Endometrium (tissue), 2 donors: Measurements from ENCODE around the gene ANO4.
"Not testable (repeated sequence)": the region's sequence is repeated elsewhere in the genome, so short reads cannot be mapped to it uniquely, and the experiment has no call there.

Source experiments
- FAIRE-seq: peaks from 2 replicates; lab custom pipeline; 2012; peaks lifted over from hg19 to GRCh38; lab: Jason Lieb, UNC
- donor health status: control.
- donor health status: control.

ANO4 gene

DNA sequence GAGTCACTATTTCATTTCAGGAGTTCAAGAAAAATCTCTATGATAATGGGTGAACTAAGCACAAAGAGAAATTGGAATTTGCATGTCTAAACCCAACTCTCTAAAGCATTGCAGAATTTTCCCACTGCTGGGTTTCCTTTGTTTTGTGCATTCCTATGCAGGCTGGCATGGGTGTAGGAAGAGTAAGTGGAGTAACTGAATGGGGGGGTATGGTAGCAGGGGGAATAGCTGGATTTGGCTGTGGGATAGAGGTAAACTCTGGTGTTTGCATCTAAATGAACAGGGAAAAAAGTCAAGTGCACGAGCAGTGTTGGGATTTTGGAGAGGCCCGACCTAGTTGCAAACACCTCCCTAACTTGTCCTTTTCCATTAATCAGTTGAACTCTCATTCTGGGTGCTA, 159.1 kb downstream of the ANO4 start:
- no peak for FAIRE-seq

DNA sequence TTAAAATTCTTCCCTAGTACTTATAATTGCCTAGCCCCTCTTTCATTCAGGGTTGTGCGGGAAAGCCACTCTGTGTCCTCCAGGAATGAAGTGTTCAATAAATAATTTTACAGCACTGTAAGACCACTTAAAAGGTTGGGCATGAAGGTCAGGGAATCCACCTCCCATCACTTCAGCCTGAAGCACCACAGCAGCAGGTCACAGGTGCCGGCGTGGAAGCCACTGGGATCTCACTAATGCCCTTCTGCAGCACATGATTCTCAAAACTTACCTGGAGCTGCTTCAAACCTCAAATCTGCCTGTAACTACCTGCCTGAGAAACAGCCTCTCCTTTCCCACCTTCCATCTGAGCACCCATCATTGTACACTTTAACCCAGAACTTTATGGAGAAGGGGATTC, 159.5 kb downstream of the ANO4 start:
- FAIRE-seq, result no peak

DNA sequence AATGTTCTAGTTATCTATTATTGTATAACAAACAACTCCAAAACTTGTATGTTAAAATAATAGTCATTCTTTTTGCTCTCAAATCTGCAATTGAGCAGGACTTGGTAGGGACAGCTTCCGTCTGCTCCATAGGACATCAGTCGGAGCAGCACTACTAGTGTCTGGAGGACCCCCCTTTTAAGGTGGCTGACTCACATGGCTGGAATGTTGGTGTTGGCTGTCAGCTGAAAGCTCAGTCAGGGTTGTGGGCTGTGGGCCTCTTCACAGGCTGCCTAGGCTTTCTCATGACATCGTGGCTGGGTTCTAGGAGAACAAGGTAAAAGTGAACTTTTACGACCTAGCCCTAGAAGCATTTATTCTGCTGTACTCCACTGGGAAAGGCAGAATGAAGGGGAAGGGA, 160.6 kb downstream of the ANO4 start:
- no peak for FAIRE-seq

DNA sequence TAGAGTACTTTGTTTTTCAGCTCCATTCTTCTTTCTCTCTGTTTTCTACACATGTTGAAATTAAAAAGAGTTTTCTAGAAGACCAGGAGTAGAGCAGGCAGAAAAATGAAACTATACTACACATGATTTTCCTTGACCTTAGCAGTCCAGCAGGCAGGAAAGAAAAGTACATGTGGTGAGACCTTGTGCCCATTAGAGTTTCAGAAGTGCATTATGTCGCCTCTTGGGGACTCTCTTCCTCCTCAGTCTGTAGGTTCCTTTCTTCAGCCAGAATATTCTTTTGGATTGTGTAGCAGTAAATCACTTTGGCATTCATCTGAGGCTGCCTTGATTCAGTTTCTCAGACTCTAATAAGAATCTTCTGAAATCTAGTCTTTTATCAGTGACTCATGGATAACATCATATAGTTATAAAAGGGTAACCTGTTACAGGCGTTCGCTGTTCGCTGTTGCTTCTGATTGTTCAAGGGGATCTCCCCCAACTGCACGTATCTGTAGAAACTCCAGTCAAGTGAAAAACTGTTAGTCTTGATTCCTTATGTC, 161.8 kb downstream of the ANO4 start:
- FAIRE-seq, result no peak

GRCh38 chr12:100959481-100959880, 164.9 kb downstream of the ANO4 start:
- FAIRE-seq, result no peak

DNA sequence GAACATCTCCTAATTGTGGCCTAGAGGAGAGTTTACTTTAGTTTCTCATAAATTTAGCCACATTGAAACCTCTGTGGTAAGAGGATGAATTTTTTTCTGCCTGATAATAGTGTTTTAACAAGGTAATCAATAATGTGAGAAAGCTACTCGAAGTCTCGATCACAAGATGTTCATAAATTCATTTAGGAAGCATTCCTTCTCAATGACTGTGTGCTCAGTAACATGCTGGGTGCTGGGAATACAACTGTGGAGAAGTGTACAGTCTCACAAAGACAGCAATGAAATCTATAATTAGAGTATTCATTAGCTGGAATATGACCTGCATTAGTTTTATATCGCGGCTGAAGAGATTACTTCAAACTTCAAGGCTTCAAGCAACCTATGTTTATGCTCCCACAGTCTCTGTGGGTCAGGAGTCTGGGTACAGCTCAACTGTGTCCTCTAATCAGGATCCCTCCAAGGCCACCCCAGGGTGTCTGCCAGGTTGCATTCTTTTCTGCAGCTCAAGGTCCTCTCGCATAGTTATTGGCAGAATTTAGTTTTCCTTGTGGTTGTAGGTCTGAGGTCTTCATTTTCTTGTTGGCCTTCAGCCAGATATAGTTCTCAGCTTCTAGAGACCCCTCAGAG, 167.6 kb downstream of the ANO4 start:
- FAIRE-seq, result no peak

GRCh38 chr12:100963381-100963780, 168.8 kb downstream of the ANO4 start:
- no peak for FAIRE-seq

- no peak for FAIRE-seq
Observed at GRCh38 chr12:100964028-100964427, 169.5 kb downstream of the ANO4 start.

DNA sequence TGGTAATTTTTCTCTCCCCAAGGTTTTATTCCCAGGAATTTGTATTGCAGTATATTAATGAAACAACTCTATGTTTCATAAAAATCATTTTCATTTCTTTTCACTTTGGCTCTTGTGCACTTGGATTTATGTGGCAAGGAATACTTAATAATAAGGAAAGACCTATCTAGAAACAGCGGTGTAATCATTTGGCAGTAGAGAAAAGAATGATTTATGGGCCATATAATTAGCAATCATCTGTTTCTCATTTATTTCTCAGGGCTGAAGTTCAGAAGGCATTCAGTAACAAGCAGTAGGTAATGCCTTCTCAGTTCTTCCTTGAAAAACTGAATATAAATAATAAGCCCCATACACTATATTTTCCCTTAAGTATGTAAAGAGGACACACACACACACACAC, 172.6 kb downstream of the ANO4 start:
- peak; percentile 35 for FAIRE-seq

DNA sequence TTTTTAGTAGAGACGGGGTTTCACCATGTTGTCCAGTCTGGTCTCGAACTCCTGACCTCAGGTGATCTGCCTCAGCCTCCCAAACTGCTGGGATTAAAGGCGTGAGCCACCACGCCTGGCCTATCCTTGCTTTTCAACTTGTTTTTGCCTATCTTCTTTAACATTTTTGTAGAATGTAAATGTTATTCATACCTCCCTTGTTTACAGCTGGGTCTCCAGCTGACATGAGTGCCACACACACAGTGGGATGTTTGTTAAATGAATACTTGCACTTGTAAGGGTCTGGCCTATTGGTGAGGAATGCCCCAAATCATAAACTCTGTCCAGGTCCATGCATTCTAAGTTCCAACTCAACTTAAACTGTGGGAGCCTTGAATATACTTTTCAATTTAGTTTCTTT, 176.3 kb downstream of the ANO4 start:
- no peak for FAIRE-seq

GRCh38 chr12:100972121-100972520, 177.5 kb downstream of the ANO4 start:
- no peak for FAIRE-seq

DNA sequence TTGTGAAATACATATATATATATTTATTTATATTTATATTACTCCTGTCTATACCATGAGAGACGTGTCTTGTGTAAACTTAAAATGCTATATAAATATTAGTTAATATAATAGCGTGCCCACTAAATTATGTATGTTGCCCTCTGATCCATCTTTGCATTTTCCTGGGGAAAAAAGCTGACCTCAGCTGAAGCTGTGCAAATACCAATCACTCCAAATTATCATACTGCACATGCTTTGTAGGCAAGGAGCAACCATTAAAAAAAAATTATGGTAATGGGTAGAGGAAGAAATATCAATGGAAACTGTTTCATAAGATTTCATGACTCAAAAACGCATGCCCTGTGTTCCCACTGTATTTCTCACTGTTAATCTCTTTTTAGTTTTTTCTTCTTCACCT, 179.8 kb downstream of the ANO4 start:
- no peak for FAIRE-seq

- FAIRE-seq, result no peak
Observed at GRCh38 chr12:100974747-100975146, 180.2 kb downstream of the ANO4 start.

DNA sequence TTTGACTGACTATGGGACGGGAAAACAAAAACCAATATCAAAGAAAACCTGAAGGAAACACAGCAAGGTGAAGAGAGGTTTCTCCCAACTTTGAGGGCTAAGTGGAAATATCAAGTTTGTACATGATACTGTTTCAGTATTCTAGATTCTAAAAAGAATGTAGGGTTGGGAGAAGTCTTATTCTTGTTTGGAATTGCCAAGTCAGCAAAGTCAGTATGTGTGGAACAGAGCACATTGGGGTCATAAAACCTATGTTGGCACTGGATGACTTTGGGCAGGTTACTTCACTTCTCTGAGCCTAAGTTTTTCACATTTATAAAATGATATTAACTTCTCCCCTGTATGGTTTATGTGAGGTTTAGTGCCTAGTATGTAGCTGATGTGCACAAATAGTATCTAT, 182.2 kb downstream of the ANO4 start:
- no peak for FAIRE-seq

- no peak for FAIRE-seq
Observed at GRCh38 chr12:100980856-100981255, 186.3 kb downstream of the ANO4 start.

- FAIRE-seq, result no peak
Observed at GRCh38 chr12:100982511-100983183, 188.1 kb downstream of the ANO4 start.

DNA sequence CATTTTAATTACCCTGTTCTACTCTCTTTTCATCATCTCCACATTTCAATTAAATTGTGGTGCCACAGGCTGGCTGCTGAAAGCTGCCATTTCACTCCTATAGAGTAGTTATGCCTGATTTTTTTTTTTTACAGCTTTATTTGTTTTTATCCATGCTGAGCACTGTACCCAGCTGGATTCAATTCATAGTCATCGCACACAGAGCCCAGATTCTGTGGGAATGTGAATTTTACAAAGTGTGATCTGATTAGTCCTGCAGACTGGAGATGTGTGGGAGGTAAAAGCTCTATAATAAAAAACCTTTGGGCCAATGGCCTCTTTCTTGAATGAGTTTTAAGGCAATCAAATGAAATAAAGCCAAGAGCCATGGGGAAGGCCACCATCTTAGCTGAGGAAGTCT, 190.2 kb downstream of the ANO4 start:
- no peak for FAIRE-seq

GRCh38 chr12:100986595-100987547, 192.3 kb downstream of the ANO4 start:
- peak; percentile 99 for FAIRE-seq

- FAIRE-seq, result no peak
Observed at GRCh38 chr12:100987552-100988521, 193.3 kb downstream of the ANO4 start.

GRCh38 chr12:100989509-100989908, 194.9 kb downstream of the ANO4 start:
- not testable (repeated sequence) for FAIRE-seq

GRCh38 chr12:100991102-100991501, 196.5 kb downstream of the ANO4 start:
- no peak for FAIRE-seq

- no peak for FAIRE-seq
Observed at GRCh38 chr12:100992194-100992593, 197.6 kb downstream of the ANO4 start.
